Measurements from ENCODE around the gene SYNRG. TPM values are rescaled to one million over a fixed set of nuclear protein-coding genes. Genes with fewer than 3 reads are reported as not detected.
"Not testable (repeated sequence)": the region's sequence is repeated elsewhere in the genome, so short reads cannot be mapped to it uniquely, and the experiment has no call there.

Gene SYNRG
- total and polyA plus RNA-seq, 2 donors from 2014 or later, result 8.6 to 47.0 TPM

DNA sequence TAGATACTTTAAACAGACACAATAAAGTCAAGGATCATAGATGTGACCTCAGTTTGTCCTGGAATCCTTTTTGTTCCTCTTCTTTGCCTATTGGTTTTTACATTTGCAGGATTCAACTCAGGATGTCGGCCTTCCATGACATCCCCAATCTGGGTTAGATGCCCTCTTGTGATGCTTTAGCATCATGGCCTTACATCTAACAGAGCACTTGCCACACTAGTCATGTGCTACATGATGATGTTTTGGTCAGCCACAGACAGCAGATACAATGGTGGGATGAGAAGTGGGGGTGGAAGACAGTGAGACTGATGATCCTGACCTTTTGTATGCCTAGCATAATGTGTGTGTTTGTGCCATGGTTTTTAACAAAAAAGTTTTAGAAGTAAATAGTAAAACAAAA, 1.8 kb upstream of the SYNRG start:
- no peak overlapping the region for H3K27ac ChIP-seq (ENCODE audit: low read depth in 2 of 2, low read length in 2 of 2)
- no peak for DNase-seq
- H3K27me3 ChIP-seq (ENCODE audit: control insufficient read depth, insufficient read depth, low read length), result no peaks in the 10 kb centered on the region
- H3K4me3 ChIP-seq (ENCODE audit: low read length in 3 of 3), result no peak overlapping the region
- H3K36me3 ChIP-seq (ENCODE audit: control insufficient read depth in 2 of 3, insufficient read depth in 3 of 3, low read length in 3 of 3), result peaks cover 2 to 15% (median 3%) of the 10 kb centered on the region in 3 donors
- peaks cover 0 to 7% (median 6%) of the 10 kb centered on the region in 3 donors for H3K4me1 ChIP-seq (ENCODE audit: control insufficient read depth in 2 of 3, insufficient read depth in 2 of 3, low read depth in 1 of 3, low read length in 3 of 3)
- intact Hi-C loops (cut with DNase I), result no loop called here
- TF ChIP-seq, protein P1, sequence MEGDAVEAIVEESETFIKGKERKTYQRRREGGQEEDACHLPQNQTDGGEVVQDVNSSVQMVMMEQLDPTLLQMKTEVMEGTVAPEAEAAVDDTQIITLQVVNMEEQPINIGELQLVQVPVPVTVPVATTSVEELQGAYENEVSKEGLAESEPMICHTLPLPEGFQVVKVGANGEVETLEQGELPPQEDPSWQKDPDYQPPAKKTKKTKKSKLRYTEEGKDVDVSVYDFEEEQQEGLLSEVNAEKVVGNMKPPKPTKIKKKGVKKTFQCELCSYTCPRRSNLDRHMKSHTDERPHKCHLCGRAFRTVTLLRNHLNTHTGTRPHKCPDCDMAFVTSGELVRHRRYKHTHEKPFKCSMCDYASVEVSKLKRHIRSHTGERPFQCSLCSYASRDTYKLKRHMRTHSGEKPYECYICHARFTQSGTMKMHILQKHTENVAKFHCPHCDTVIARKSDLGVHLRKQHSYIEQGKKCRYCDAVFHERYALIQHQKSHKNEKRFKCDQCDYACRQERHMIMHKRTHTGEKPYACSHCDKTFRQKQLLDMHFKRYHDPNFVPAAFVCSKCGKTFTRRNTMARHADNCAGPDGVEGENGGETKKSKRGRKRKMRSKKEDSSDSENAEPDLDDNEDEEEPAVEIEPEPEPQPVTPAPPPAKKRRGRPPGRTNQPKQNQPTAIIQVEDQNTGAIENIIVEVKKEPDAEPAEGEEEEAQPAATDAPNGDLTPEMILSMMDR (IDR thresholded peaks at IDR 0.05; ENCODE audit: borderline replicate concordance, extremely low read depth, insufficient read depth), result no peak
- H3K9ac ChIP-seq (ENCODE audit: low read length in 3 of 3), result no peak overlapping the region
- no peaks in the 10 kb centered on the region for H3K9me3 ChIP-seq (ENCODE audit: control insufficient read depth in 2 of 3, insufficient read depth in 1 of 3, low read length in 3 of 3)
- FAIRE-seq, result no peak

DNA sequence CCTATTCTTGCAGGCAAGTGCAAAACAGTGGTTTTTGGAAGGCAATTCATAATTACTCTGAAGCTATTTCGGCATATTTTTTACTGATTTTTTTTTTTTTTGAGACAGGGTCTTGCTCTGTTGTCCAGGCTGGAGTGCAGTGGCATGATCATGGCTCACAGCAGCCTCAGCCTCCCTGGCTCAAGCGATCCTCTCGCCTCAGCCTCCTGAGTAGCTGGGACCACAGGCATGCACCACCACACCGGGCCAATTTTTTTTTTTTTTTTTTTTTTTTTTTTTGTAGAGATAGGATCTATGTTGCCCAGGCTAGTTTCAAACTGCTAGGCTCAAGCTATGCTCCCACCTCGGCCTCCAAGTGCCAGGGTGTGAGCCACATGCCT, 813 bp upstream of the SYNRG start:
- H3K4me1 ChIP-seq (ENCODE audit: control insufficient read depth in 2 of 3, insufficient read depth in 2 of 3, low read depth in 1 of 3, low read length in 3 of 3); H3K9me3 ChIP-seq (ENCODE audit: control insufficient read depth in 2 of 3, insufficient read depth in 1 of 3, low read length in 3 of 3); H3K27me3 ChIP-seq (ENCODE audit: control insufficient read depth, insufficient read depth, low read length); FAIRE-seq; intact Hi-C loops (cut with DNase I): not testable (repeated sequence)
- Histone ChIP-seq H3K36me3 (ENCODE audit: control insufficient read depth in 2 of 3, insufficient read depth in 3 of 3, low read length in 3 of 3) (peaks cover 2 to 13% (median 3%) of the 10 kb centered on the region in 3 donors), H3K27ac (ENCODE audit: low read depth in 2 of 2, low read length in 2 of 2) (peak overlapping the region in 1 of 2 donors; percentile 54), H3K9ac (ENCODE audit: low read length in 3 of 3) (peak overlapping the region in 1 of 3 donors; percentile 27), H3K4me3 (ENCODE audit: low read length in 3 of 3) (peak overlapping the region; percentile 81 to 83 (median 82))
- peak in 1 of 5 donors; percentile 43 for DNase-seq

DNA sequence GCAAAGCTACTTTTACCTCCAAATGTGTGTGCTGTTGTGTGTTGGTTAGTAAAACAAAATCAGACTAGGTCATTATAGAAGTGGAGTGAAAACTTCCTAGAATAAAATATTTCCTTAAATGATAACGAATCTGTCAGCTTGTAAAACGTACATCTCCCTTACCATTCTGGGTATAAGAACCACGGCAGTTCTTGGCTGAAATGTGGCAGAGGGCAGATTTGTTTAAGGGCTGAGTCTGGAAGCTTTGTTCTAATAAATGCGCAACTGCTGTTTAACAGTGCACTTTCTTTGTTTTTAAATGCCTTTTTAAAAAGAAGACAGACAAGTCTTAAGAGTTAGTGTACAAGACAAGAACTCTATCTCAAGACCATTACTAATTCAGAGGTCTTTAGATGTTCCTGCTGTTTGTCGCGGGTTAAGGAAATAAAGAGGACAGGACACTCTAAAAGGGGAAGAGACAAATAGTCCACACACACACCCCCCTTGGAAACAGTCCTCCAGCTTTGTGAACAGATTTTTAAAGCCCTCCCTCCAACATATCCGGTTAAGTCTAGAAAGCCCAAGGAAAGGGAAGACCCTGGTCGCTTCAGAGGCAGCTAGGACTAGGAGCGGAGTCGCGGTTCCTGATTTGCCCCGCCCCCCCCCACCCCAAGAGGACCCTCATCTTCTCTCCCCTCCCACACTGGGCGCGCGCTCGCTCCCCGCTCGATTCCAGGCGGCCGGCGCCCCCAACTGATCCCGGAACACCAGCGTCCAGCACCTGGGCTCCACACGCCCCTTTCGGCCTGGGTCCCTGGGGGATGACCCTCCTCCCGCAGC, 658 bp downstream of the SYNRG start:
- Histone ChIP-seq H3K27ac (ENCODE audit: low read depth in 2 of 2, low read length in 2 of 2) (peak overlapping the region; percentile 60 to 91), H3K4me1 (ENCODE audit: control insufficient read depth in 2 of 3, insufficient read depth in 2 of 3, low read depth in 1 of 3, low read length in 3 of 3) (peaks cover 0 to 14% (median 6%) of the 10 kb centered on the region in 3 donors)

More for the DNA sequence above, 658 bp downstream of the SYNRG start:
- peak overlapping the region; percentile 76 to 85 (median 77) for H3K9ac ChIP-seq (ENCODE audit: low read length in 3 of 3)
- H3K9me3 ChIP-seq (ENCODE audit: control insufficient read depth in 2 of 3, insufficient read depth in 1 of 3, low read length in 3 of 3), result no peaks in the 10 kb centered on the region
- DNase-seq (peak in 4 of 5 donors; percentile 78 to 89 (median 87)), FAIRE-seq (no peak)
- TF ChIP-seq, protein P1 (IDR thresholded peaks at IDR 0.05; ENCODE audit: borderline replicate concordance, extremely low read depth, insufficient read depth), result no peak
- intact Hi-C loops (cut with DNase I), result no loop called here
- peak overlapping the region; percentile 65 to 89 (median 82) for H3K4me3 ChIP-seq (ENCODE audit: low read length in 3 of 3)
- H3K36me3 ChIP-seq (ENCODE audit: control insufficient read depth in 2 of 3, insufficient read depth in 3 of 3, low read length in 3 of 3), result no peaks in the 10 kb centered on the region
- H3K27me3 ChIP-seq (ENCODE audit: control insufficient read depth, insufficient read depth, low read length), result no peaks in the 10 kb centered on the region

Measured in kidney (tissue), 14 donors.